ENCODE data around the gene SYT14. TPM values are rescaled to one million over a fixed set of nuclear protein-coding genes. Genes with fewer than 3 reads are reported as not detected.

Gene SYT14
- polyA plus RNA-seq, 3 donors, result not detected

DNA sequence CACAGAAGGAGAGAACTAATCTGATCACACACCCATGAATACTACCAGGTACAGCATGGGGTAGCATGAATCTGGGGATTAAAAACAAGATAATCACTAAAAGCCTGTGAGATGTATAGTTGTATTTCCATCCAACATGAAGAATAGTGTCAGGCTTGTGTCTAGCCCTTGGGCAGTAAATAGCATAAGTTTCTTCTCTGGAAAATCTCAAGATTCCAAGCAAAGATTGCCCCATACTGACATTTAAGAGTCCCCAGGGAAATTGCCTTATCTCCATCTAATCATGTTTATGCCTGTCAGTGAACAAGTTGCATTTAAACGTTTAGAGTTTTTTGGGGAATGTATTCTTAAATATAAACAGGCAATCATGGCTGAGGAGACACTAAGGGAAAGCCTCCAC, 185.4 kb downstream of the SYT14 start:
- Histone ChIP-seq H3K36me3 (replicated peaks in 1 of 2; ENCODE audit: control insufficient read depth in 1 of 2, insufficient read depth in 2 of 2, low read length in 2 of 2) (no peaks in the 10 kb centered on the region), H3K4me3 (replicated peaks in 1 of 3; ENCODE audit: low read depth in 2 of 3, low read length in 3 of 3) (no peak overlapping the region), H3K4me1 (ENCODE audit: control insufficient read depth in 1 of 2, insufficient read depth in 2 of 2, low read length in 2 of 2) (no peaks in the 10 kb centered on the region), H3K27ac (ENCODE audit: low read depth in 1 of 2, low read length in 2 of 2) (no peak overlapping the region), H3K4me2 (replicated peaks; ENCODE audit: extremely low read depth, low read length, poor library complexity, severe bottlenecking) (no peak overlapping the region), H3K9me3 (replicated peaks in 1 of 2; ENCODE audit: control insufficient read depth in 1 of 2, insufficient read depth in 1 of 2, low read length in 2 of 2) (no peaks in the 10 kb centered on the region), H4K20me1 (ENCODE audit: insufficient read depth, low read length) (no peaks in the 10 kb centered on the region), H3K79me2 (ENCODE audit: insufficient read depth, low read length) (no peaks in the 10 kb centered on the region), H3K9ac (ENCODE audit: insufficient read depth, low read length, poor library complexity, severe bottlenecking) (no peak overlapping the region), H3K27me3 (ENCODE audit: control insufficient read depth in 2 of 2, insufficient read depth in 2 of 2, low read length in 2 of 2) (no peaks in the 10 kb centered on the region), H2AFZ (ENCODE audit: insufficient read depth, low read depth, low read length, poor library complexity, severe bottlenecking) (no peak overlapping the region)
- peaks cover 0 to 2% (median 0%) of the 10 kb centered on the region in 7 donors for H3K9me3 Mint-ChIP-seq
- H3K27ac Mint-ChIP-seq, result no peak overlapping the region
- WGBS (ENCODE audit: insufficient coverage), result no CpG with 5 or more reads among the region's 1 CpG
- intact Hi-C loops (cut with micrococcal nuclease), result no loop called here
- H3K27me3 Mint-ChIP-seq (ENCODE audit: low read depth in 3 of 3), result peaks cover 1 to 2% (median 1%) of the 10 kb centered on the region in 3 donors
- no peak for DNase-seq
- H3K4me1 Mint-ChIP-seq, result no peaks in the 10 kb centered on the region
- TF ChIP-seq CTCF (IDR thresholded peaks at IDR 0.05), result no peak
- no peaks in the 10 kb centered on the region for H3K36me3 Mint-ChIP-seq
- no peak overlapping the region for H3K4me3 Mint-ChIP-seq

GRCh38 chr1:210123924-210124589, 186.0 kb downstream of the SYT14 start:
- no CpG with 5 or more reads among the region's 2 CpGs for WGBS (ENCODE audit: insufficient coverage)
- no peaks in the 10 kb centered on the region for H4K20me1 ChIP-seq (ENCODE audit: insufficient read depth, low read length)
- H3K27ac ChIP-seq (ENCODE audit: low read depth in 1 of 2, low read length in 2 of 2), result no peak overlapping the region
- intact Hi-C loops (cut with micrococcal nuclease), result no loop called here
- no peak overlapping the region for H3K4me3 ChIP-seq (replicated peaks in 1 of 3; ENCODE audit: low read depth in 2 of 3, low read length in 3 of 3)
- Mint-ChIP-seq H3K4me1 (no peaks in the 10 kb centered on the region), H3K27ac (no peak overlapping the region), H3K27me3 (ENCODE audit: low read depth in 3 of 3) (peaks cover 1 to 3% (median 1%) of the 10 kb centered on the region in 3 donors), H3K36me3 (no peaks in the 10 kb centered on the region), H3K4me3 (no peak overlapping the region), H3K9me3 (peaks cover 0 to 2% (median 0%) of the 10 kb centered on the region in 7 donors)
- H3K9me3 ChIP-seq (replicated peaks in 1 of 2; ENCODE audit: control insufficient read depth in 1 of 2, insufficient read depth in 1 of 2, low read length in 2 of 2), result no peaks in the 10 kb centered on the region
- no peak overlapping the region for H2AFZ ChIP-seq (ENCODE audit: insufficient read depth, low read depth, low read length, poor library complexity, severe bottlenecking)
- H3K4me2 ChIP-seq (replicated peaks; ENCODE audit: extremely low read depth, low read length, poor library complexity, severe bottlenecking), result no peak overlapping the region
- DNase-seq, result no peak
- H3K79me2 ChIP-seq (ENCODE audit: insufficient read depth, low read length), result no peaks in the 10 kb centered on the region
- no peak overlapping the region for H3K9ac ChIP-seq (ENCODE audit: insufficient read depth, low read length, poor library complexity, severe bottlenecking)
- TF ChIP-seq CTCF (IDR thresholded peaks at IDR 0.05), result no peak
- H3K27me3 ChIP-seq (ENCODE audit: control insufficient read depth in 2 of 2, insufficient read depth in 2 of 2, low read length in 2 of 2), result no peaks in the 10 kb centered on the region
- no peaks in the 10 kb centered on the region for H3K4me1 ChIP-seq (ENCODE audit: control insufficient read depth in 1 of 2, insufficient read depth in 2 of 2, low read length in 2 of 2)
- H3K36me3 ChIP-seq (replicated peaks in 1 of 2; ENCODE audit: control insufficient read depth in 1 of 2, insufficient read depth in 2 of 2, low read length in 2 of 2), result no peaks in the 10 kb centered on the region

Data from CD14-positive monocyte (primary cell).